Measurements from ENCODE around the gene ACBD6. TPM values are rescaled to one million over a fixed set of nuclear protein-coding genes. Genes with fewer than 3 reads are reported as not detected.

The ACBD6 gene
- total and polyA plus RNA-seq, 10 of the 15 experiments (the other 5 are each of a cell fraction or from before 2014, with no cell fraction given): 15.0 to 67.3 (median 55.0) TPM

GRCh38 chr1:180502361-180503279, at the start of gene ACBD6 (continued):
- no peak for TF ChIP-seq SUPT20H (IDR thresholded peaks at IDR 0.05; ENCODE audit: borderline replicate concordance, control insufficient read depth, low read depth, low read length)
- peak; percentile 89 to 98 for TF ChIP-seq BHLHE40 (IDR thresholded peaks at IDR 0.05; ENCODE audit: borderline replicate concordance in 1 of 2, low read depth in 2 of 2, low read length in 1 of 2)
- TF ChIP-seq IRF3 (IDR thresholded peaks at IDR 0.05): no peak
- no peak for TF ChIP-seq NFIC (IDR thresholded peaks at IDR 0.05; ENCODE audit: low read depth, low read length)
- TF ChIP-seq TCF12 (IDR thresholded peaks at IDR 0.05; ENCODE audit: low read depth, low read length): no peak; the same call in 1 of the 2 replicates
- no peak for TF ChIP-seq POLR2AphosphoS2 (IDR thresholded peaks at IDR 0.05; ENCODE audit: low read depth, low read length)
- peak; percentile 92; the same call in 1 of the 2 replicates for TF ChIP-seq RB1 (IDR thresholded peaks at IDR 0.05; ENCODE audit: borderline replicate concordance)
- TF ChIP-seq NFYA (IDR thresholded peaks at IDR 0.05; ENCODE audit: borderline replicate concordance, low read depth, low read length): no peak
- TF ChIP-seq KDM1A (IDR thresholded peaks at IDR 0.05; ENCODE audit: borderline replicate concordance): no peak
- TF ChIP-seq MTA2 (IDR thresholded peaks at IDR 0.05; ENCODE audit: low read depth): peak; percentile 44; the same call in 1 of the 2 replicates
- TF ChIP-seq CEBPB (IDR thresholded peaks at IDR 0.05; ENCODE audit: borderline replicate concordance in 1 of 2, low read depth in 2 of 2, low read length in 2 of 2): no peak
- peak; percentile 58 for TF ChIP-seq POLR2AphosphoS5 (IDR thresholded peaks at IDR 0.05; ENCODE audit: low read length)
- TF ChIP-seq IRF4 (IDR thresholded peaks at IDR 0.05; ENCODE audit: low read depth, low read length): peak; percentile 41; the same call in 1 of the 2 replicates
- TF ChIP-seq EZH2 (IDR thresholded peaks at IDR 0.05; ENCODE audit: borderline replicate concordance, control insufficient read depth, low read depth, low read length): no peak
- TF ChIP-seq CHD2 (IDR thresholded peaks at IDR 0.05; ENCODE audit: borderline replicate concordance, low read depth, low read length): peak; percentile 74
- TF ChIP-seq CBFB (IDR thresholded peaks at IDR 0.05; ENCODE audit: low read depth): peak; percentile 53
- TF ChIP-seq PML (IDR thresholded peaks at IDR 0.05; ENCODE audit: low read length): peak; percentile 91
- no peak; the same call in 1 of the 2 replicates for TF ChIP-seq JUNB (IDR thresholded peaks at IDR 0.05)
- TF ChIP-seq ZNF274 (IDR thresholded peaks at IDR 0.05; ENCODE audit: insufficient read depth, insufficient read length): no peak
- TF ChIP-seq KLF5 (IDR thresholded peaks at IDR 0.05; ENCODE audit: partially characterized antibody): peak; percentile 94
- peak; percentile 66 for TF ChIP-seq SP1 (IDR thresholded peaks at IDR 0.05; ENCODE audit: low read depth, low read length)
- TF ChIP-seq HCFC1 (IDR thresholded peaks at IDR 0.05; ENCODE audit: low read length): peak; percentile 69
- peak; percentile 91 for TF ChIP-seq DPF2 (IDR thresholded peaks at IDR 0.05)
- no peak for TF ChIP-seq E2F8 (IDR thresholded peaks at IDR 0.05; ENCODE audit: low read depth, partially characterized antibody)
- TF ChIP-seq SUZ12 (IDR thresholded peaks at IDR 0.05; ENCODE audit: unreplicated experiment): no peak
- no peak for TF ChIP-seq ZBTB33 (IDR thresholded peaks at IDR 0.05)

Measured in GM12878 (cell line).